Muscle of arm (tissue), 12 donors: ENCODE results near the gene SRGAP3. TPM values are rescaled to one million over a fixed set of nuclear protein-coding genes. Genes with fewer than 3 reads are reported as not detected.

Experiments used
- DNase-seq: peaks from one replicate; pipeline ENCODE4 v3.0.0-alpha.2; 2013
- polyA plus RNA-seq, 12 donors: library from polyadenylated mRNA; unstranded; fragments of 120-200 nt; gene quantifications; one replicate each; pipeline ENCODE4 v1.2.1, GENCODE V29; 2013; ENCODE audit not compliant: insufficient read length in 12 of 12

Gene SRGAP3
- polyA plus RNA-seq, 12 donors = 15.0 to 30.1 (median 21.8) TPM; not detected in 1

DNA sequence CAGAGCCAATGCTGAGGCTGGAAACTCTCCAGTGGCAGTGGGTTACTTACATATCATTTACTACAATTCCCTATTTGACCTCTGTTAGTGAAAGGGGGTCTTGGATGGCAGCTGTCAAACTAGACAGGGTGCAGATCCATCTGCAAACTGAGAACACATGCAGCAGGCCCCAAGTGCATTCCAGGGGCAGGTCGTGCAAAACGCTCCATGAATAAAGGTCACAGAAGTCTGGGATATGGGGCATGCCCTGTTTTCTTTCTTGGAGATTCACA, 261.1 kb downstream of the SRGAP3 start:
- no peak for DNase-seq

DNA sequence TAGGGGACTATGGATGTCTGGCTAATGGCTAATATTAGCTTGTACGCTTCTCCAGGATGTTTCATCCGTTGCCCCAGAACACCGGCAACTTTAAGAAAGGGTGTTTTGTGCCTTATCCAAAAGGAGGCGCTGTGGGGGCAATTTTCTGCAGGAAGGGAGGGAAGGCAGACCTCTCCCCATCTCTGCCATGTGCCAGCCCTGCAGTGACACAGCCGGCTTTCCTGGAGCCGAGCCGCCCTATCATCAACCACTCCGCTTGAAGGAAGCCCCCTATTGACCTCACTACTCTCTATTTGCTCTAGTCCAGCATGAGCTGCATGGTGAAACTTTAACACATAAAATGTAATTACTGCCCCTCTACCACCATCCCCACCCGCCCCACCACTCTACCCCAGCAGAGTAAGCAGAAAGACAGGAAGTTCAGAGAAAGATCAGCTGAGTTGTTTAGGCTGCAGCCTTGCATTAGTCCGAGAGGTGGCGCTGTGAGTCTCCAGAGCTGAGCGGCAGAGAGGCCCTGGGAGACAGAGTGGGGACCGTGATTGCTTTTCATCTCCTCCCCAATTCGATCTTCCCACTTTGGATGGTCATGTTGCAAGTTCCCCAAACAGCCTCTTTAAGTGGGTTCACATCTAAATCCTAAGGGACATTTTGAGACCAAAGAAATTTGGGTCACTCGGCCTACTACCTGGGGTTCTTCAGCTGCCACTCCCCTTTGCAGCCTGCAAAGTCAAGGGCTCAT, 261.6 kb downstream of the SRGAP3 start:
- peak; percentile 73 for DNase-seq

DNA sequence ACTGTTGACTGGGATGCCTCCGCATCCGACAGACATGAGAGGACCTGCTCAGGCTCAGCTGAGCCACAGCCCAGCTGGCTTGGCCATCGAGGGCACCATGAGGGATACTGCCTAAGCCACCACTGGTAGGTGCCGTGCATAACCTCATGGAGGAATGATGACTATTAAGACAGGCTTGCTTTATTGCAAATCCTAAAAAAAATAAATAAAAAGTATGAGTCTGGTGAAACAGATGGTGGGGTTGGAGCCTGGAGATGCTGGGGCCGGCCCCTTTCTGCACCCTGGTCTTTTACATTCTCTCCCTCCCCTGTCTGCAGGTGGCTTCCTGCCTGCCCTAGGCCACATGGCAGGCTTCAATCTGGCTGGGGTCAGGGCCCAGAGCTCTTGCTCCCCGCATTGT, 262.2 kb downstream of the SRGAP3 start:
- DNase-seq = no peak

DNA sequence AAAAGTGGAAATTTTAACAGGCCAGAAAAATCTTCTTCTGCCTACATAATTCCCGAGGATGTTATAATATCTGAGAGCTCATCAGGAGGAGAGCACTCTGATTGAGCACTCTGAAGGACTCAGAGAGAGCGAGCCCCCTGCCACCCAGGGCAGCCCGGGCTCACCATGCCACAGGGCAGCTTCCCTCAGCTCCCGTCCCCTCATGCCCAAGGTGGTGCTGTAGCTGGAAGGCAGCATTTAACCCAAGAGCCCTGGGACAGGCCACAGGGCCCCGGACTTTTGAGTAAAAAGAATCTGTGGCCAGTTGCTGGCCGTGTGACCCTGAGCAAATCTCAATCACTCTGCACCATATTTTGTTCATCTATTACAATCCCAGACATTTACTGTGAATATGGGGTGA, 262.7 kb downstream of the SRGAP3 start:
- no peak for DNase-seq

DNA sequence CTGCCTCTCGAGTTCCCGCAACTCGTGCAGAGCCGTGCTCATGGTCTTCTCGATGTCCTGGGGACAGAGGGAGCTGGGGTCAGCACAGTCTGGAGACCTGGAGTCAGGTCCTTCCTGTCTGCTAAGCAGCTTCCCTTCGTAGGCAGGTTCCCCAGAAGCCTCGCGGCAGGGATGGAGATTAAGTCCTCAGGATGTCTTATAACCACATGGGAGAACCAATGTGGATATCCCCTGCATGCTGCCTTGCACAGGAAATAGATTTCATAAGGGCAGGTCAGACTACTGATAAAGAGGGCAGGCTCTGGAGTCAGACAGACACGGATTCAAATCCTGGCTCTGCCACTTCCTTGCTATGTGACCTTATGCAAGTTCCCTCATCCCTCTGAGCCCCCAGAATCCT, 263.6 kb downstream of the SRGAP3 start:
- DNase-seq = no peak

DNA sequence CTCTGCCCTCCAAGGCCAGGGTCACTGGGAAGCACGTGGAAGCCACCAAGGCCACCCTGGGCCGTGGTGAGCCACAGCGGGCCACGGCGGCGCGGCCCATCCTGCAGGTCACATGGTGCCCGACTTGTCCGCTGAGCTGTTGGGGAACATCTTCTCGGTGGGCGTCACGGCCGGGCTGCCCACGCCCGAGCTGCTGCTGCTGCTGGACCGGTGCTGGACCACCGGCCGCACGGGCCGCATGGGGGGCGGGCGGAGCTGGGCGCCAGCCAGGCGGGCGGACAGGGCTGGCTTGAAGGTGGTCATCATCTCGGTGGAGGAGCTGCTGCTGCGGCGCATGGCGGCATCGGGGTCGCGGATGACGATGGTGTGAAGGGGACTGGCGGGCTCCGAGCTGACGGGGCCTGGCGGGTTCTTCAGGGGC, 264.0 kb downstream of the SRGAP3 start:
- no peak for DNase-seq

DNA sequence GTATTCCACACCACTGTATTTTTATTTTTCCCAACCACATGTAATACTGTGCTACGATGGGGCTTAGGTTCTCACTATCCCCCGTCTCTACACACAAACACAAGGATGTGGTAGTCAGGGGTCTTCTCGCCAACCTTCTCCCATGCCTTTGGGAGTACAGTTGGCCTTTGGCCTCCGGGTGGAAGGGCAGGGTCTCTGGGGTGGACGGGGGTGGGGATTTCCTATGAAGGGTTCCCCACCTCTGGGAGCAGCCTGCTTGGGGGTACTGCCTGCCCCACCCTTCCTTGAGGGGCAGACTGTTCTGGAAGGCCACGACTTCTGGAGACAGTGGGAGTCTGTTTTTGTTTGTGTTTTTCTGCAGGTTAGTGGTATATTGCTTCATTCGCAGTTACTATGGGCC, 264.9 kb downstream of the SRGAP3 start:
- no peak for DNase-seq

DNA sequence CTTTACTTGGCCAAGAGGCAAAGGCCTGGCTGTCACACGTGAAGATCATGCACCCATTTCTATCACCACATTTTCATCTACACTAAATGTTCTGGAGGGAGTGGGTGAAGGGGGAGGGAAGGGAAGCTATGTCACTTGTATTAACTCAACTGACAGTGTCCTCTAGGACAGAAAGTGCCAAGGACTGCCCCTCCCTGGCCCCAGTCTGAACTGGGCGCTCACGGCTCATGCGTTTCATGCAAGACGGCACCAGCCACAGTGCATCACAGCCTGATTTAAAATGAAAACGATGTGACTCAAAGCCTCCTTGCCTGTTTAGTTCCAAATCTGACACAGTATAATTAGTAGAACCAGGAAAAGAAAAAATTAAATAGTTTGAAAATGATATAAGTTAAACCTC, 265.4 kb downstream of the SRGAP3 start:
- DNase-seq = no peak

DNA sequence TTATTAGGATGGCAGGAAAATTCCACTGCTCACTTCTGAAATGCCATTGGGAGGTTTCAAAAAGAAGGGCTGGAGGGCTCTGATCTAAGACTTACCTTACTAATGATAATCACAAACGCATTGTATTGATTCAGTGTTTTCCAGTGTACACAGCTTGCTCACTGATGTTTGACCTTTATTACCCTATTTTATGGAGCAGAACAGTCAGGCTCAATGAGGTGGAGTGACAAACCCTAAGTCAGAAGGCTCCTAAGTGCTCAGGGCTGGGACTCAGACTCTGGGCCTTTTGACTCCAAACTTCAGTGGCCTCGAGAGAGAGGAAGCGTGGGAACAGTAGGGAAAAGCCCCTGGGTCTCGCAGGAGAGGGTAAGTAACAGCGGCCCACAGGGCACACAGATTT, 265.9 kb downstream of the SRGAP3 start:
- DNase-seq = no peak

DNA sequence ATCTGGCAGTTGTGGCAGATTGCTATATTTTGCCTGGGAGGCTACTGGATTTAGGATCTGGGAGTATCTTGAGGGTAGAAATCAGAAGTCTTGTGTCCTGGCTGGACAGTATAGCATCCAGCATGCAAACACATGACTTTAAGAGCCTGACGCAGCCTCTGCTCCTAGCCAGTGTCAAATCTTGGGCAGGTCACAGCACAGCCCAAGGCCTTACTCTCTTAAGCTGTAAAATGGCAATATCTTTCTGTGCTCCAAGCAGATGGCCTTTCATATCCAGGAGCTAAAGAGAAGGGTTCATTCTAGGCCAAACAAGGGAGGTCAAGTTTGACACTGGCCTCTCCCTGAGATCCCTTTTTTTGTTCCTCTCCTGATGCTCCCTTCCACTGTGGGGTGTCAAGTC, 266.4 kb downstream of the SRGAP3 start:
- DNase-seq = no peak

DNA sequence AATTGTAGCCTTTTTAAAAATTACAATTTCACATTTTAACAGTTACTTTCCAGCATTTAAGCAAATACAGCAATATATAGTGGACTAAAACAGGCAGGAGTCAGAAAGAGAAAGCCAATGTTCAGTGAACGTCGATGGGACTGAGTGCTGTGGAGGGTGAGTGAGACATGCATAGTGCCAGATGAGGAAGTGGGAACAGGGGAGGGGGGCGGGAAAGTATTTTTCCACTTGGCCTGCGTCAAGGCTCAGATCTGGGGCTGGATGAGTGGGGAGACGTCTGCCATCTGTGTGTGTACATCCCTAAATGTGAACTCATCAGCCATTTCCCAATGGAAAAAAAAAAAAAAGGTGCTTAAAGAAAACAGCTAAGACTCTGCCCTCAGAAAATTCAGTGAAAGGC, 266.9 kb downstream of the SRGAP3 start:
- DNase-seq = peak; percentile 43

DNA sequence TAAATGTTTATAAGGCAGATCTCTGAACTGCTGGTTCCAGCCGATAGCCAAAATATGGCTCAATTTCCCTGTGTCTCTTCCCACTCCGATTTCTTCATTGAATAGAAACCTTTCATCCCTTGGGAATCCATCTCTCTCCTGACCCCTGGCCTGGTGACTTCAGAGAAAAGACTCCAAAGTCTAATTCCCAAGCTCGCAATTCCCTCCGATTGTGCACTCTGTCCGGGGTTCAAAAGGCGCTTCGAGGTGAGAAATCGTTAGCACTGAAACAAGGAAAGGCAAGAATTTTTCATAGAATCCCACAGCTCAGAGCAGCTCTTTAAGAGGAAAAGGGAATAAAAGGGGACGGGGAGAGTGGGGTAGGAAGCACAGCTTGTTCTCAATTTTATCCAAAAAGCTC, 267.7 kb downstream of the SRGAP3 start:
- DNase-seq = no peak

DNA sequence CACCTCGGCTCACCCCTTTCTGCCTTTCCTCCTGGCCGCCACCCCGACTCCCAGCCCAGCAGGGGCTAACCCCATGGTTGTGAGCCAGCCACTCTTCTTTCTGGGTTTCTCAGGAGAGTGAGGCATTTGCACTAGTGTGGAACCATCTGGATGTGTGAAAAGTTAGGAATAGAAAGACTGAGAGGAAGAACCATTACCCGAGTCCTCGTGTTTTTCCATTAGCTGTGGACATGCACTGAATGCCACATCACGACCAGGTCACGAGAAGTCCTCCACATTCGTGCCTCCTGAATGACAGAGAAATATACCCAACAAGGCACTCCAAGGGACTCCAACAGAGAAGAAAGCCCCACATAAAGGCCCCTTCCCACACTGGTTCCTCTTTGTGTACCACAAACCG, 268.1 kb downstream of the SRGAP3 start:
- no peak for DNase-seq

DNA sequence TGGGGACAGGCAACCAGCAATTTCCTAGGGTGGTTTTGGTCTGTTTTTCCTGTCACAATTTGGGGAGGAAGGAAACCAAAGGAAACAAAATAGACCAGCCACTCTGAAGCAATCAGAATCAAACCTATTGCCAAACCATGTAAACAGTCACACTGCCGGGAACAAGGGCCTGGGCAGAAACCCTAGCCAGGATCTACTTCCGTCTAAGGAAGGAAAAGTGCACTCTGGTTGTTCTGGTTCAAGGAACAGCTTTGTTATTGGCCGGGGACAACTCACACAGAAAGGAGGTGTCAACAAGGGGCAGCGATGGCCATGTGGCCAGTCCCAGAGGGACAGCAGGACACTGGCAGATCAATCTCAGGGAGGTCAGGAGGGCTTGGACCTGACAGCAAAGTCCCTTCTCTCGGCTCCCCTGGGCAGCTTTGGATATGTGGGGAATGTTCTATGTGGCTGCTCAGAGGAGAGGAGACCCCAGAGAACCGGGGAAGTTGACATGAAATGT, 268.6 kb downstream of the SRGAP3 start:
- no peak for DNase-seq

DNA sequence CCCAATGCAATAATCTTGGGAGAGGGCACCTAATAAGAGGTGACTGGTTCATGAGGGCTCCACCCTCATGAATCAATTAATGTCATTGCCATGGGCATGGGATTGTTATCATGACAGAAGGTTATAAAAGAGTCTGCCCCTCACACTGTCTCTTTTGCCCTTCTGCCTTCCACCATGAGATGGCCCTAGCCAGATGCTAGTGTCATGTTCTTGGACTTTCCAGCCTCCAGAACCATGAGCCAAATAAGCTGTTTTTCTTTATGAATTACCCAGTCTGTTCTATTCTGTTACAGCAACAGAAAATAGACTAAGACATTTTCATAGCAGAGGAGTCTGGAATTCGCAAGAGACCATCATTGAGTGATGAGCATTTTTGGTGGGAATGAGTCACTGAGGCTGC, 270.2 kb downstream of the SRGAP3 start:
- no peak for DNase-seq

DNA sequence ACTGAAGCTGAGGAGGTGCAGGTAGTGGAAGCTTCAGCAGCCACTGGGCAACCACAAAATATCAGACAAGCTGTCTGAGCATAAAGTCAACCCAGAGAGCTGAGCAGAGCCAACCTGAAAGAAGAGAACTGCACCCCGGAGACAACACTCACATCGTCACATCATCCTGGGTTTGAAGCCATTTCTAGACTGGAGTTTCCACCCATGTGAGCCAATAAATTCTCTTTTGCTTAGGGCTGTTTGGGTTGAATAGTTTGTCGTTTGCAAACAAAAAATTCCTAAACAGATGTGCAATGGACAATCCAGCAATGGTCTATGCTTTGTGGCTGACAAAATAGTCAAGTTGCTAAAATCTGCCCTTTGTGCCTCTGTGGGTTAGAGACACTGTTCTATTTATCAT, 270.9 kb downstream of the SRGAP3 start:
- DNase-seq = no peak

DNA sequence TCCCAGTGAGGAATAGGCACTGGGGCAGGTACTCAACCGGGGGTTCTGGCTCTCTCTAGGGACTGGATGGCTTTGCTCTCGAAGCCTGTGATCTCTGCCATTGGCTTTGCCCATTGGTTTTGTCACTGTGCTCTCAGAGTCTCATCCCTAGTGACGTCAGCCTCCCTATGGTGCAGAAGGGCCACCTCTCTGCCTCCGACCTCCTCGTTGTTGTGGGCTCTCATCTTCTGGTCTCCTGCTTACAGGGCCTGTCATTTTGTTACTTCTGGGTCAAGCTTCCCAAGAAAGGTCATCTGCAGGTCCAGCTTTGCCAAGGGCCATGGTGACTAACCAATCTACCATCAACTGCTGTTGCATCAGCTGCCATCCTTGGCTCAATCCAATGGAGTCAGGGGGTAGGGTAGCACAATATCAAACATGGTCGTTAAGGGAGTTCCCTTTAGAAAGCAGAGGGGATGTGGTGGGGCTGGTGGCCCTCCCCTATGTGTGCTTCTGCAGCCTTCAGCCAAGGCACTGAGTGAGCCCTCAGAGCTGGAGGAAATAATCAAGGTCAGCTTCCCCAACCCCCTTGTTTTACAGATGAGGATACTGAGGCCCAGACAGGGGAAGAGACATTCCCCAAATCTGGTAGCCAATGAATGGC, 272.8 kb downstream of the SRGAP3 start:
- no peak for DNase-seq

DNA sequence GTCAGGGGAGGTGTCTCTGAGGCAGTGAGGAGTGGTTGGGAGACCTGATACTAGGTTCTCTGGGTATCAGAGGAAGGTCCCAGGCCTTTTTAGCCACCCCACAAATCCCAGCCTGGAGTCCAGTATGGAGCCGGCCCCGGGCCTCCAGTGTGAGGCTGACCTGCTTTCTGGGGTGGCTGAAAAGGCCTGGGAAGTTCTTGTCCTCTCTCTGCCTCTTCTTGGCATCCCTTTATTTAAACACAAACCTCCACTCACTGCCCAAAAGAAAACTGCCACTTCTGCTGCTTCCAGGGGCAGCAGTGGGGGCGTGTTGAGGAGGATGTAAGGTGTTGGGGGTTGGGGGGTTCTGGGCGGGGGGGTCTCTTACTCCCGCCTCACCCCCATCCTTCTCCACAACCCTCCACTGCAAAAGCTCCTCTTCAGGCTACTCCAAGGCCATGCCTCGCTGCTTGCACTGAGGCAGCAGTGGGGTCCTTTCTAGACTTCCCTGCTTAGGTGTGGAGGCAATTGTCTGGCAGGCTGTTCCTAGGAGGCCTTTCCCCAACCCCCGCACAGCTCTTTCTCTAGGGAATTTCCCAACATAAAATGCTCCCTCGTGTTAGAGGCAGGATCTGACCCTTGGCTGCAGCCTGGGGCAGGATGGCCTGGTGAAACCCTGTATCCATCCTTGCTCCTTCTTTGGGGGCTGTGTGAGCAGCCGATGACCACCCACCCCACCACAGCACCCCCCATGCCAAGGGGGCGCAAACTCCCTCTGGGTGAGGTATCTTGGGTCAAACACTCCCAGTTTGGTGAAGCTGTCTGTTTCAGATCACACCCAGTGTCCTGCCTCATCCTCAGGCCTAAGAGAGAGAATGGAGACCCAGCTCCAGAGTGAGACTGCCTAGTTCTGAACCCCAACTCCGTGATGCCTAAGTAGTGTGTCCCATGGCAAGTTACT, 274.1 kb downstream of the SRGAP3 start:
- DNase-seq = no peak

DNA sequence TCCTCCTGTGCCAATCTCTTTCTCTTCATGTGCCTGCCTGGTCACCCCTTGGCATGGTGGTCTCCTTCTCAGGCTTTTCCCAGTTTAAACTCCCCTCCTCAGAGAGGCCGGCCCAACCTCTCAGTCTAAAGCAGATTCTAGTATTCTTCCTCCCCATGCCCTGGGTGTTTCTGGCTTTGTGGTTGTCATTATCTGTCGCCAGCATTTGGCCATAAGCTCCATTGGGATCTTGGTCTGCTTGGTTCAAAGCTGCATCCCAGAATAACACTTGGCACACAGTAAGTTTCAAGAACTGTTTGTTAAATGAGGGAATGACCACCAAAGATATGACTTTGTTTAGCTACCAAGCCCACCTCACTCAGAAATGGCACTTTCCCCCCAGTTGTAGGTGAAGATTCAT, 275.0 kb downstream of the SRGAP3 start:
- DNase-seq = no peak

DNA sequence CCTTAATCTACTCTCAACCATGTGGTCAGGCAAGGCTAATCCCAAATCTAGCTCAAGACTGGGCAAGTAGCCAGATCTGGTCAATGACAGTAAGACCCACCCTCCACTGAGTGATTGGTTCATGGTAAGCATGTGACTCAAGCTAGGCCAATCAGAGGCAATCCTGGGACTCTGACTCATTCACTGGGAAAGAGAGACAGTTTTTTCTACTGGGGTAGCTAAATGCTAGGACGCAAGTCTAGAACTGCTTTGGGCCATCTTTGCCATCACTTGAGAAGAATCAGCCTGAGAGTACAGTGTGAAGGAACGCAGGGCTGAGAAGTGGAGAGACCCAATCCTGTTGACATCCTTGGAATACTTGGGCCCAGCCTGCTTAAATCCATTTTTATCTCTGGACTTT, 276.8 kb downstream of the SRGAP3 start:
- no peak for DNase-seq

DNA sequence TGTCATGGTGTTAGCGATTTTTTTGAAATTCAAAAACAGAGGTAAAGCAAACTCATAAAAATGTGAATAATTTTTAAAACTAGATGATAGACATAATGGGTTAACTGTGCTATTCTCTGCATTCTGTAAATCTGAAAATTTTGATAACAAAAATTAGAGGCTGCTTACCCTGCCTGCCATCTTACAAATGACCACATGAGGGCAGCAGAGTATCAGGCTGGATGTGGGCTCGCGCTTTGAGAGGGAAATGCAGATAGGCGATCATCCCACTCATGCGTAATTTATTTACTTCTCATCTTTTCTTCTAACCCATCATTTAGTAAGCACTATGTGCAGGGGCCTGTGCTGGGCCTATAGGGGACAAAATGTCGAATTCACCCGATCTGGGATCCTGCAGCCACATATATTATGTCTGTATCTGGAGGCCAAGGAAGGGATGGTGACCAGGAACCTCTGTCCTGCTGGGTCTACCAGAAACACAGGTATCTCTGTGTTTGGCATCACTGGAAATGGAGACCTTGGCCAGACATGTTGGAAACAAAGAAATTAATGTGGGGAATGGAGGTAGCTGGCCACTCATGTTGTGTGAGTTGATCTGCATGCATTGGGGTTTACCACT, 278.4 kb downstream of the SRGAP3 start:
- peak; percentile 80 for DNase-seq

DNA sequence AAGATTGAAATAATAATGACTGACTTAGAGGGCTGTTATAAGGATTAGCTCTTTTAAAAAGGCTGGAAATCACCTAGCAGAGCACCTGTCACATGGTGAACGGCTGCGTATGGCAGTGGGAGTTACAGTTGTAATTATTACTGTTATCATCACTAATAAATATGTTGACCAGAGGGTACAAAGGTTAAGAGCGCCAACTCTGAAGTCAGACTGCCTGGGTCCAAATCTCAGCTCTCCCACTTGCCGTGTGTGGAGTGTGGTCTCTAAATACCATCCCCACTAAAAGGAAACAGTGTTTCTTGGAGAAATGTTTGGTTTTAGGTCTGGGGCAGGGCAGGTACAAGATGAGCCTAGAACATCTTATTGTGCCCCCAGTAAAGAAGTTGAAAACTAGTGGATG, 280.2 kb downstream of the SRGAP3 start:
- DNase-seq = no peak
